Keratinocyte (primary cell): Measurements from ENCODE around the gene GPR152. TPM values are rescaled to one million over a fixed set of nuclear protein-coding genes. Genes with fewer than 3 reads are reported as not detected.

Source experiments
- DNase-seq: peaks from one replicate; pipeline ENCODE4 v3.0.0-alpha.2; 2011; ENCODE audit warnings: low read depth, missing footprints, low spot score
- FAIRE-seq: peaks from 2 replicates; lab custom pipeline; 2011; peaks lifted over from hg19 to GRCh38; lab: Jason Lieb, UNC
- H2AFZ ChIP-seq: 2 replicates; pipeline ENCODE4 v1.6.0; 2012; ENCODE audit warnings: low read length, control low read depth, inconsistent platforms; ENCODE audit not compliant: control insufficient read depth
- H3K27ac ChIP-seq: 2 replicates; pipeline ENCODE4 v1.5.1; 2011; ENCODE audit warnings: low read length; ENCODE audit not compliant: control insufficient read depth, insufficient read depth
- H3K27me3 ChIP-seq: 3 replicates; pipeline ENCODE4 v1.6.0; 2011; ENCODE audit warnings: low read length; ENCODE audit not compliant: control insufficient read depth, insufficient read depth; ENCODE audit errors: extremely low read depth
- H3K36me3 ChIP-seq, 2 experiments: 2 replicates in 1 of 2; 3 replicates in 1 of 2; pipeline ENCODE4 v1.5.1; 2011; ENCODE audit warnings: low read length in 2 of 2, mild to moderate bottlenecking in 1 of 2; ENCODE audit not compliant: control insufficient read depth in 2 of 2, insufficient read depth in 2 of 2; ENCODE audit errors: extremely low read depth in 1 of 2
- H3K4me1 ChIP-seq: 3 replicates; pipeline ENCODE4 v1.5.1; 2011; ENCODE audit warnings: low read length; ENCODE audit not compliant: control insufficient read depth, insufficient read depth; ENCODE audit errors: extremely low read depth
- H3K4me2 ChIP-seq: 3 replicates; pipeline ENCODE4 v1.6.0; 2011; ENCODE audit warnings: low read depth, low read length; ENCODE audit not compliant: control insufficient read depth, insufficient read depth; ENCODE audit errors: extremely low read depth
- H3K4me3 ChIP-seq, 3 experiments: fragments of 200-600 bp in 1 of 3; sonication (generic) in 1 of 3; 2 replicates in 2 of 3; 3 replicates in 1 of 3; pipeline ENCODE4 v1.5.1; 2011 to 2016; ENCODE audit warnings: low read length in 3 of 3, mild to moderate bottlenecking in 3 of 3, control low read depth in 2 of 3, inconsistent platforms in 1 of 3, low read depth in 1 of 3, mixed read lengths in 1 of 3, mixed run types in 1 of 3, moderate library complexity in 1 of 3; ENCODE audit not compliant: control insufficient read depth in 2 of 3, insufficient read depth in 2 of 3; ENCODE audit errors: extremely low read depth in 1 of 3
- H3K79me2 ChIP-seq: 2 replicates; pipeline ENCODE4 v1.6.0; 2012; ENCODE audit warnings: low read length; ENCODE audit not compliant: control insufficient read depth, insufficient read depth
- H3K9ac ChIP-seq: 3 replicates; pipeline ENCODE4 v1.6.0; 2011; ENCODE audit warnings: low read length; ENCODE audit not compliant: control insufficient read depth, insufficient read depth; ENCODE audit errors: extremely low read depth
- H3K9me1 ChIP-seq: 3 replicates; pipeline ENCODE4 v1.6.0; 2011; ENCODE audit warnings: low read length; ENCODE audit not compliant: control insufficient read depth, insufficient read depth; ENCODE audit errors: extremely low read depth
- H3K9me3 ChIP-seq: 2 replicates; pipeline ENCODE4 v1.5.1; 2012; ENCODE audit warnings: low read depth, low read length; ENCODE audit not compliant: control insufficient read depth
- H4K20me1 ChIP-seq: 3 replicates; pipeline ENCODE4 v1.6.0; 2011; ENCODE audit warnings: low read length; ENCODE audit not compliant: control insufficient read depth, insufficient read depth; ENCODE audit errors: extremely low read depth
- CTCF ChIP-seq, 3 experiments: IDR thresholded peaks in 1 of 3; conservative IDR thresholded peaks in 1 of 3; optimal IDR thresholded peaks in 1 of 3; 2 replicates in 2 of 3; 3 replicates in 1 of 3; pipeline versions ENCODE3 to v1.5.1; 2011; ENCODE audit warnings: low read length in 3 of 3, mild to moderate bottlenecking in 3 of 3, moderate library complexity in 2 of 3, control low read depth in 1 of 3, inconsistent platforms in 1 of 3; ENCODE audit not compliant: insufficient read depth in 2 of 3; ENCODE audit errors: extremely low read depth in 1 of 3
- EZH2 ChIP-seq: IDR thresholded peaks from one replicate; pipeline ENCODE4 v1.6.1; 2012; ENCODE audit warnings: inconsistent platforms, mild to moderate bottlenecking, low read length, moderate library complexity
- dilution Hi-C: fragments of 300-500 bp; cut with MboI; formaldehyde crosslinking; loops from one replicate; pipeline ENCODE4 v1.7.0; 2020; ENCODE audit warnings: low sequenced_read_pairs; ENCODE audit not compliant: extremely low pct_ligation_motif_present
- polyA plus RNA-seq, 5 experiments: library from polyadenylated mRNA; depleted of rRNA in 3 of 5; stranded (reverse) in 3 of 5; stranded (forward) in 1 of 5; unstranded in 1 of 5; fragments of >200 nt; gene quantifications; 1 replicate in 1 of 5; 2 replicates in 3 of 5; 3 replicates in 1 of 5; pipeline versions ENCODE4 v1.2.1 to v1.2.3, GENCODE V29; 2011 to 2012; ENCODE audit warnings: missing spikeins in 2 of 5, low read depth in 1 of 5, low replicate concordance in 1 of 5

The GPR152 gene
- polyA plus RNA-seq, 1 donor (not counting 4 experiments of a cell fraction or from before 2014, with no cell fraction given), result not detected

GRCh38 chr11:67495234-67496005 lies 42.9 kb upstream of the GPR152 start:
- Histone ChIP-seq H3K9ac (no peak overlapping the region), H3K9me3 (no peaks in the 10 kb centered on the region), H3K27ac (no peak overlapping the region), H4K20me1 (no peaks in the 10 kb centered on the region), H3K4me3 (no peak overlapping the region), H2AFZ (no peak overlapping the region), H3K4me1 (no peaks in the 10 kb centered on the region), H3K36me3 (peaks cover 15 to 28% of the 10 kb centered on the region in 2 experiments), H3K79me2 (no peaks in the 10 kb centered on the region), H3K27me3 (no peaks in the 10 kb centered on the region), H3K9me1 (no peaks in the 10 kb centered on the region), H3K4me2 (no peak overlapping the region)
- dilution Hi-C loops, result no loop called here
- TF ChIP-seq EZH2, result no peak
- no peak for TF ChIP-seq CTCF (optimal IDR thresholded peaks at IDR 0.05 in 1 of 3, IDR thresholded peaks at IDR 0.05 in 1 of 3, conservative IDR thresholded peaks at IDR 0.05 in 1 of 3; ENCODE audit: extremely low read depth in 1 of 3, insufficient read depth in 2 of 3, low read length in 3 of 3)
- FAIRE-seq (no peak), DNase-seq (no peak)

- Histone ChIP-seq H3K27ac (no peak overlapping the region), H3K4me3 (no peak overlapping the region), H3K27me3 (no peaks in the 10 kb centered on the region), H3K4me1 (no peaks in the 10 kb centered on the region), H3K9me1 (no peaks in the 10 kb centered on the region), H3K9ac (no peak overlapping the region), H3K79me2 (no peaks in the 10 kb centered on the region), H4K20me1 (no peaks in the 10 kb centered on the region), H3K36me3 (peaks cover 14 to 28% of the 10 kb centered on the region in 2 experiments), H3K9me3 (no peaks in the 10 kb centered on the region), H3K4me2 (no peak overlapping the region), H2AFZ (no peak overlapping the region)
- dilution Hi-C loops, result no loop called here
- no peak for FAIRE-seq
- DNase-seq, result no peak
- TF ChIP-seq CTCF (optimal IDR thresholded peaks at IDR 0.05 in 1 of 3, IDR thresholded peaks at IDR 0.05 in 1 of 3, conservative IDR thresholded peaks at IDR 0.05 in 1 of 3; ENCODE audit: extremely low read depth in 1 of 3, insufficient read depth in 2 of 3, low read length in 3 of 3), result no peak
- TF ChIP-seq EZH2, result no peak
Observed at GRCh38 chr11:67494371-67495233, 42.1 kb upstream of the GPR152 start.
